ENCODE data around the gene ODAM.
A peak's percentile ranks its signal among the peaks of the same experiment; 100 is the strongest.
"Not testable (repeated sequence)": the region's sequence is repeated elsewhere in the genome, so short reads cannot be mapped to it uniquely, and the experiment has no call there.

The ODAM gene

DNA sequence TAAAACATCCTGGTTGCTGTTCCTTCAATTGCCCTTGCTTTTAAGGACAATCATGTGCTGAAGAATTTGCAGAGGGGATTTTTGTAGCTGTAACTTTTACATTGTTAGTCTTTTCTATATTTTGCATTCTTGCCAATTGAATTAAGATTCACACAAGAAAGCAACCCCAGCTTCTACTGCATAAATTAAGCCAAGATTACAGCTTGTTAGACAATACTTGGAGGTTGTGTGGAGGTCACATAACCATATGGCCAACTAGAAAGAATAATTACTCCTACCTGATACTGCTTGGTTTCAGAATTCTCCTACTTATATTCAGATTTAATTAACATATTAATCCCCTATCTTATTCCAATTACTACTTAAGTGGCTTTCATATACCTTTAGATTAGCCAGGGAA, 26.3 kb downstream of the ODAM start:
- not testable (repeated sequence) for DNase-seq (ENCODE audit: low spot score)

DNA sequence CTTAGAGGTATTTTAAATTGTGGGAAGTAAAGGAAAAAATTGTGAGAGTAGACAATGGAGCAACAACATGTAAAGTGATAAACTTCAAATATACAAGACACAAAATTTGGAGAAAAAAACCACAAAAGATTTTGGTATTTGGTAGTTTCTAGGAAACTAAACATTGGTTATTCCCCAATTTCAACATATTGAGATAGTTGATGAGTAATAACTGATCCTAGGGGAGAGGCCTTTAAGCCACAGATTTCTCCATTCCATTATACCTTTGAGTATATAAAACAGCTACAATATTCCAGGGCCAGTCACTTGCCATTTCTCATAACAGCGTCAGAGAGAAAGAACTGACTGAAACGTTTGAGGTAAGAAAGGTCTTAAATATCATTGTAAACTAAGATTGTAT, 30.3 kb downstream of the ODAM start, which contains the start of gene FDCSP:
Gene FDCSP (plus strand): TSS at position 301 of the 400 bp plus-strand sequence. CDS start 5,071 bp downstream, outside the sequence.
- no peak for DNase-seq (ENCODE audit: low spot score)

DNA sequence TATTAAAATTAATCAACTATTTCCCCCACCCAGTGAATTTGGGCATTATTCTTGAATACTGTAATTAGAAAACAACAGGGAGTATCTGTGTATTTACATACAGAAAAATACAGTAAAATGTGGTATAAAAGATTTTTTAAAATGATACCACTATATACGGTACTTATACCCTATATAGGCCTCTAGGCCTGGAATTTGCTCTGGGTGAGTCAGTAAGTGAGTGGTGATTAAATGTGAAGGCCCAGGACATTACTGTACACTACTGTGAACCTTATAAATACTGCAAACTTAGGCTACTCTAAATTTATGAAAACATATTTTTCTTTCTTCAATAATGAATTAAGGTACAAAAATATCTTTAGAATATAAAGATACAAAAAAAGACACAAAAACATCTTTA, 40.6 kb downstream of the ODAM start:
- DNase-seq (ENCODE audit: low spot score), result peak; percentile 5

DNA sequence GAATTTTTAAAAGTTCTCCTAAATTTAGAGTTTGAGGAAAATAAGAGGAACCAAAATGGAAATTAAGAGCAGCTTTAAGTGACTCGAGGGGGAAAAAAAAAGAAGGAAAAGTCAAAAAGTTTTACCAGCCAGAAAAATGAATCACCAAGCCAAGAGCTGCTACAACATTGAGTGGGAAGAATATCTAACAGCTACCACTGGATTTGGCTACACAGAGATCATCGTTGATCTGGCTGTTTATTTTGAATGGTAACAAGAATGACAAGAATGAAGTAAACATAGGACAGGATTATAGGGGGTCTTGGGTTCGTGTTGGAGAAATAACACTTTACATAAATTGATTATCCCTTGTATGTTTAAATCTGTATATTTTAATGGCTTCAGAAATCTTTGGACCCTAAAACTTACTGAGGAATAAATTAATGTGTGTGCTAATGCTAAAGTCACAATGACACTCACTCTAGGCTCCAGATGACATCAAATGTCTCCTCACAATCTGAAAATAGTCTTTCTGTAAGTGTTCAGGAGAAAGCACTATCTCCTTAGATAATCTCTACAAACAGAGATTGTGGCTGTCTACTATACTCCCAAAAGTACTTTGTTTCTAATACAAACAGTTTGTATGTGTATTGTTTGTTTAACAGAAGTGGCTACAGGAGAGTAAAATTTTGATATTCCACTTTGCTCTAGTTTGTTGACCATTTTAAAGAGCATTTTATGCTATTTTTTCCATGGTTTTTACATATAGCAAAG, 43.8 kb downstream of the ODAM start:
- no peak for DNase-seq (ENCODE audit: low spot score)

DNA sequence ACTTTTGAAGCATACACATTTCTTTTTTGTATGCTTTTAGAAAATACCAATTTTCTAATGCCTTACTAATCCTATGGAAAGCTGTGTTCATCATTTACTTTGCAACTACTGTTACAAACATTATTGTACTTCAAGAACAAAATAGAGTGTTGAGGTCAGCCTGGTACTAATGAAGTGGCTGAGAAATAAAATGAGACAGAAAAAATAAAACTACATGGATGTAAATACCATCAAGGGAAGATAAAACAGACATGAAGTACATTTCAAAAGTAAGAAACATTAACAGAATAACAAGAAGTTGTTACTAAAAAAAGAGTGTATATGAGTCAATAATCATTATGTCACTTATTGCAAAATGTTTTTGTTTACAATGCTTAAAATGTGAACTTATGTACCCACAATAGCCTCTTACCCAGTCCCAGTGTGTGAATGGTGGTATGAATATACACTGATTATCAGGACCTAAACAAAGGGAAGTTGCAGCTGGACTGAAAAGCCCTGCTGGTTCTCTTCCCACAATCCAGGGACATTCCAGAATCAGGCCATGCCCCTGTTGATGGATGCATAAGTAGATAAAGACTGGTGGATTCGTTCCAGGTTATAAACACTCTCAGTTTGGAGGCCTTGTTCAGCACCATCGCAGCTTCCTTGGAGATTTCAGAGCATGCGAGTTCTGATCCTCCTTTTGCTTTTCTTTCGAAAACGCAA, 44.5 kb downstream of the ODAM start:
- DNase-seq (ENCODE audit: low spot score), result no peak

DNA sequence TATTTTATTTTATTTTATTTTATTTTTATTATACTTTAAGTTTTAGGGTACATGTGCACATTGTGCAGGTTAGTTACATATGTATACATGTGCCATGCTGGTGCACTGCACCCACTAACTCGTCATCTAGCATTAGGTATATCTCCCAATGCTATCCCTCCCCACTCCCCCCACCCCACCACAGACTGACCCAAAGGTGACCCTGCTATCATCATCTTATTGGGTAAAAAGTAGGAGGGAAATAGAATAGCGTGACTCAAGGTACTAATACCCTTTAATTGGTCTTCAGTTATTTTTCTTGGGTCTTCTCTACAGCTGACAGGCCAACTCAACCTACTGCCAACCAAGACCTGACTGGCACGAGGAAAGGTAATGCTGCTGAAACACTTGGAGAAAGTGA, 46.8 kb downstream of the ODAM start, which contains the start of gene CSN3:
Gene CSN3 (plus strand): TSS at position 301 of the 400 bp plus-strand sequence. CDS start 2,223 bp downstream, outside the sequence.
- DNase-seq (ENCODE audit: low spot score), result not testable (repeated sequence)

DNA sequence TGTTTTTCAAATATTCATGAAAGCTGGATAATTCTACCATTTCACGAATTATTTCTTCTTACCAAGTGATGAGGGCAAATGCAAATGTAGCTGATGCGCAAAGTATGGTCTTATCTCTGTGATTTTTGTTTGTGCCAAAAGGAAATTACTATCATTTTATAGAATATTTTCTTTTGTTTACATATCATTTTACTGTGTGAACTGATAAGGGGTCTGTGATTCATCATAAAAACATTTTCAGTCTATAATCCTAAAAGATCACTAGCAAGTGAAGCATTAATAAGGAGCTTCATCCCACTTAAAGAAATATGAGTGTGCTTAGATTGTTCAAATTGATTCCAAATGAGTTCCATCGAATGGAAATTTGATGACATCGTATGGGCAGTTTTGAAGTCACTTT, 47.6 kb downstream of the ODAM start:
- DNase-seq (ENCODE audit: low spot score), result no peak

DNA sequence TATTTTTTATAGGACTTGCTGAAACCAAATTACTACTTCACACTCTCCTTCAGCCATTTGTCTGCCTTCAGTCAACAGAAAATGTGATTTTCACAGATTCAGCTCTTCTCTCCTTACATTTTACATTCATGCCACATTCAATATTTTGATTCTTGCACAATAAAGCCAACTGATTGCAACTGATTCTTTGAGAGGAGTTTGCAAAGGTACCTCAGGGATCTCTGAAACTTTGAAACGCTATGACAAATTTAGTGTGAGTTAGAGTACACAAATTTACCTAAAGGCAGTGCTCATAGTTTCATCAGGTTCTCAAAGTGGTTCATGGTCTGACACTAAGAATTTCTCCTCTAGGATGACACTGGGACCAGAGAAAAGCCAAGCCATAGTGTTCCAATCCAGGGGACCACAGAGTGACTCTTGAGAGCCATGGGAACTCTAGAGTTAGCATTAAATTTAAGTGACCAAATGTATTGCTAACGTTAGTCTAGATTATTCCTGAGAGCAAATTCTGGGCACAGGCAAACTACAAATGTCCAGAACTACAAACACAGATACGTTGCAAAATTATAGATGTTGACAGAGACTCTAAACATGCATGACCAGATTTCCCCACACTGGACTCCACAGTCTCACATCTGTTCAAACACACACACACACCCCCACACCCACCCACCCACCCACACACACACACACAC, 55.9 kb downstream of the ODAM start:
- DNase-seq (ENCODE audit: low spot score), result no peak

DNA sequence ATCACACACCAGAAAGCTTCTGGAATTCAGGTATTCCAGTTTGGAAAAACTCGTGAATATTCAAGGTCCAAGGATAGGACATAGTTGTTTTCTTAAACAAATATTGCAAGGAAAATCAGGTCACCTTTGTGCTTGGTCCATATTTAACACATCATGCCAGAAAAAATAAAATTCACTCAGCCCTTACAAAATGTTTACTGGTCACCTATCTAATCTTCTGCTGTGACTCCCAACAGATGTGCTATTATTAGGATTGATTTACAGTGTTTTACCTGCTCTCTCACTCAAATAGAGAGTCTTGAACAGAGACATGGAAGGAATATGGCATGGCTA, 56.4 kb downstream of the ODAM start:
- DNase-seq (ENCODE audit: low spot score), result no peak

Measured in RKO (cell line).